B cell (primary cell): ENCODE measurements around the gene ACTC1.

Experiments
- EZH2 ChIP-seq: IDR thresholded peaks from 2 replicates; pipeline ENCODE4 v1.6.1; 2012; ENCODE audit warnings: borderline replicate concordance, low read depth, mild to moderate bottlenecking, moderate library complexity, low read length; ENCODE audit not compliant: insufficient read depth, poor library complexity, severe bottlenecking
- TF ChIP-seq, protein P1 (sequence below): fragments of 200-600 bp; IDR thresholded peaks from one replicate; pipeline ENCODE4 v1.8.0; 2022; ENCODE audit warnings: antibody characterized with exemption, mild to moderate bottlenecking

DNA sequence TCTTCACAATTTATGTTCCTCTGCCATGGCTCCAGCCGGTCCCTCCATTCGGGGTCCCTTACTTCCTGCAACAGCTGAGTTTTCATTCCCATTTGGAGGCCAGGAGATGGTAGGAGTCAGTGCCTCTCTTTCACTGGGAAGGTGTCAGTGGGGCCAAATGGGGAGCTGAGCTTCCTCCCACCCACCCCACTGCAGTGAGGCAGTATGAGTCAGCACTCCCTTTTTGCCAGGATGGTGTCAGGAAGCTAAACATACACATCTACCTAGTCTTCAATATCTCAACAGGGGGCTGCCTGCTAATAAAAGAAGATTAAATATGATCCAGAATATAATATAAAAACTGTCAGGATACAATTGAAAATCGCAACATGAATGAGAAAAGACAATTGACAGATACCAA lies 12.7 kb upstream of the ACTC1 start:
- TF ChIP-seq, protein P1, sequence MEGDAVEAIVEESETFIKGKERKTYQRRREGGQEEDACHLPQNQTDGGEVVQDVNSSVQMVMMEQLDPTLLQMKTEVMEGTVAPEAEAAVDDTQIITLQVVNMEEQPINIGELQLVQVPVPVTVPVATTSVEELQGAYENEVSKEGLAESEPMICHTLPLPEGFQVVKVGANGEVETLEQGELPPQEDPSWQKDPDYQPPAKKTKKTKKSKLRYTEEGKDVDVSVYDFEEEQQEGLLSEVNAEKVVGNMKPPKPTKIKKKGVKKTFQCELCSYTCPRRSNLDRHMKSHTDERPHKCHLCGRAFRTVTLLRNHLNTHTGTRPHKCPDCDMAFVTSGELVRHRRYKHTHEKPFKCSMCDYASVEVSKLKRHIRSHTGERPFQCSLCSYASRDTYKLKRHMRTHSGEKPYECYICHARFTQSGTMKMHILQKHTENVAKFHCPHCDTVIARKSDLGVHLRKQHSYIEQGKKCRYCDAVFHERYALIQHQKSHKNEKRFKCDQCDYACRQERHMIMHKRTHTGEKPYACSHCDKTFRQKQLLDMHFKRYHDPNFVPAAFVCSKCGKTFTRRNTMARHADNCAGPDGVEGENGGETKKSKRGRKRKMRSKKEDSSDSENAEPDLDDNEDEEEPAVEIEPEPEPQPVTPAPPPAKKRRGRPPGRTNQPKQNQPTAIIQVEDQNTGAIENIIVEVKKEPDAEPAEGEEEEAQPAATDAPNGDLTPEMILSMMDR, result no peak
- no peak for TF ChIP-seq EZH2
